PC-3 (cell line): ENCODE measurements around the gene FAXDC2. TPM values are rescaled to one million over a fixed set of nuclear protein-coding genes. Genes with fewer than 3 reads are reported as not detected.
"Not testable (repeated sequence)": the region's sequence is repeated elsewhere in the genome, so short reads cannot be mapped to it uniquely, and the experiment has no call there.

Source experiments
- ATAC-seq: fragments of 200-7000 bp; cut with Tn5 transposase; 2 replicates; pipeline ENCODE4 v1.9.1; 2020; ENCODE audit warnings: mild to moderate bottlenecking, moderate library complexity
- BruUV-seq: library from RNA; stranded (reverse); fragments of 400-500 nt; replicated peaks from 2 replicates; lab custom pipeline; 2021; lab: Mats Ljungman, UMichigan
- CTCF ChIA-PET: fragments of 300-600 bp; sonication (Branson Sonifier 250); formaldehyde crosslinking; loops from one replicate; lab custom pipeline; 2022; ENCODE audit warnings: antibody characterized with exemption; lab: Charles Lee
- POLR2A ChIA-PET: fragments of 300-600 bp; sonication (Branson Sonifier 250); formaldehyde crosslinking; loops from one replicate; lab custom pipeline; 2022; ENCODE audit warnings: antibody characterized with exemption; ENCODE audit not compliant: unreplicated experiment; lab: Charles Lee
- DNase-seq: peaks from one replicate; pipeline ENCODE4 v3.0.0-alpha.2; 2015
- H2AFZ ChIP-seq: fragments of 300-600 bp; sonication (generic); 2 replicates; pipeline ENCODE4 v1.6.0; 2016; ENCODE audit warnings: antibody characterized with exemption, low read length
- H3F3A ChIP-seq: fragments of 300-600 bp; sonication (generic); one replicate; pipeline ENCODE4 v1.6.0; 2017; ENCODE audit warnings: antibody characterized with exemption, low read length, control low read depth, mild to moderate bottlenecking; ENCODE audit not compliant: unreplicated experiment
- H3K27ac ChIP-seq: fragments of 300-600 bp; sonication (generic); 2 replicates; pipeline ENCODE4 v1.5.1; 2016; ENCODE audit warnings: mild to moderate bottlenecking, low read length
- H3K27me3 ChIP-seq: fragments of 300-600 bp; sonication (generic); 2 replicates; pipeline ENCODE4 v1.6.1; 2016; ENCODE audit warnings: low read length, mixed read lengths
- H3K36me3 ChIP-seq: fragments of 300-600 bp; sonication (generic); 2 replicates; pipeline ENCODE4 v1.6.1; 2016; ENCODE audit warnings: low read depth, mixed run types, low read length, mixed read lengths
- H3K4me1 ChIP-seq: fragments of 300-600 bp; sonication (generic); 2 replicates; pipeline ENCODE4 v1.5.1; 2016; ENCODE audit warnings: low read length; ENCODE audit not compliant: insufficient read depth
- H3K4me2 ChIP-seq: fragments of 300-600 bp; sonication (generic); 2 replicates; pipeline ENCODE4 v1.6.0; 2016; ENCODE audit warnings: low read length
- H3K4me3 ChIP-seq: fragments of 300-600 bp; sonication (generic); 2 replicates; pipeline ENCODE4 v1.5.1; 2016; ENCODE audit warnings: mild to moderate bottlenecking, low read length, mixed read lengths
- H3K79me2 ChIP-seq: fragments of 300-600 bp; sonication (generic); 2 replicates; pipeline ENCODE4 v1.6.1; 2017; ENCODE audit warnings: low read length, mixed read lengths
- H3K9ac ChIP-seq: fragments of 300-600 bp; sonication (generic); 2 replicates; pipeline ENCODE4 v1.6.0; 2016; ENCODE audit warnings: mild to moderate bottlenecking, low read length
- H3K9me2 ChIP-seq: fragments of 300-600 bp; sonication (generic); replicated peaks from 2 replicates; pipeline ENCODE4 v1.6.1; 2016; ENCODE audit warnings: mixed run types, low read length, mixed read lengths
- H3K9me3 ChIP-seq: fragments of 300-600 bp; sonication (generic); 2 replicates; pipeline ENCODE4 v1.6.1; 2016; ENCODE audit warnings: low read length, mixed read lengths
- H4K20me1 ChIP-seq: fragments of 300-600 bp; sonication (generic); 2 replicates; pipeline ENCODE4 v1.6.1; 2016; ENCODE audit warnings: low read length, mixed read lengths
- CTCF ChIP-seq: fragments of 300-600 bp; sonication (generic); conservative IDR thresholded peaks from 2 replicates; pipeline ENCODE4 v1.5.1; 2017; ENCODE audit warnings: antibody characterized with exemption, low read depth, mild to moderate bottlenecking, low read length
- EZH2 ChIP-seq: fragments of 300-600 bp; sonication (generic); IDR thresholded peaks from one replicate; pipeline ENCODE4 v1.6.1; 2017; ENCODE audit warnings: antibody characterized with exemption, mild to moderate bottlenecking, low read length; ENCODE audit not compliant: unreplicated experiment
- EZH2phosphoT487 ChIP-seq: fragments of 300-600 bp; sonication (generic); IDR thresholded peaks from 2 replicates; pipeline ENCODE4 v1.6.1; 2018; ENCODE audit warnings: mild to moderate bottlenecking, antibody characterized with exemption, low read length, borderline replicate concordance
- intact Hi-C: fragments of 100-400 bp; cut with micrococcal nuclease; formaldehyde crosslinking; loops from 2 replicates; pipeline ENCODE4 v1.9.0; 2023
- total RNA-seq: library from RNA; depleted of rRNA; stranded (reverse); fragments of >200 nt; gene quantifications from 2 replicates; pipeline ENCODE4 v1.2.3, GENCODE V29; 2014

The FAXDC2 gene
- total RNA-seq, 1 experiment from 2014 or later, result not detected

- BruUV-seq, result no TSS peak
- CTCF ChIA-PET, result no interaction called here
Observed at GRCh38 chr5:154823605-154824004, 26.8 kb downstream of the FAXDC2 start.

GRCh38 chr5:154822896-154823295 lies 27.5 kb downstream of the FAXDC2 start:
- CTCF ChIA-PET, H3K79me2 ChIP-seq, H3K27me3 ChIP-seq, H3F3A ChIP-seq, DNase-seq, ATAC-seq, H3K9me2 ChIP-seq, H3K4me1 ChIP-seq, BruUV-seq, H3K36me3 ChIP-seq, H3K9ac ChIP-seq, H2AFZ ChIP-seq, H3K27ac ChIP-seq, intact Hi-C loops, H4K20me1 ChIP-seq, H3K4me2 ChIP-seq, H3K4me3 ChIP-seq, POLR2A ChIA-PET, H3K9me3 ChIP-seq: not testable (repeated sequence)

More at GRCh38 chr5:154823605-154824004, 26.8 kb downstream of the FAXDC2 start:
- Histone ChIP-seq H3K36me3 (peaks cover 1% of the 10 kb centered on the region; the same call in 1 of the 2 replicates), H2AFZ (no peak overlapping the region), H3K27me3 (no peaks in the 10 kb centered on the region), H4K20me1 (no peaks in the 10 kb centered on the region), H3K9me2 (no peaks in the 10 kb centered on the region), H3K27ac (no peak overlapping the region), H3K4me1 (peaks cover 5% of the 10 kb centered on the region; the same call in 1 of the 2 replicates), H3K4me3 (no peak overlapping the region), H3K9me3 (no peaks in the 10 kb centered on the region), H3F3A (no peaks in the 10 kb centered on the region), H3K9ac (no peak overlapping the region), H3K79me2 (no peaks in the 10 kb centered on the region), H3K4me2 (no peak overlapping the region)
- no peak for ATAC-seq
- intact Hi-C loops, result no loop called here
- POLR2A ChIA-PET, result no interaction called here
- no peak for TF ChIP-seq CTCF
- no peak for TF ChIP-seq EZH2
- TF ChIP-seq EZH2phosphoT487, result no peak
- DNase-seq, result no peak

GRCh38 chr5:154820383-154820782 lies 30.0 kb downstream of the FAXDC2 start:
- POLR2A ChIA-PET, result interaction anchor here (0.5 kb wide), 1 partner anchor 38 kb away, joined by 3 read pairs; the partner anchor contains the start of gene CNOT8
- DNase-seq (no peak), ATAC-seq (no peak)
- no peaks in the 10 kb centered on the region for H4K20me1 ChIP-seq
- no peaks in the 10 kb centered on the region for H3K79me2 ChIP-seq
- no peak overlapping the region for H3K27ac ChIP-seq
- H3K27me3 ChIP-seq, result no peaks in the 10 kb centered on the region
- no peaks in the 10 kb centered on the region for H3K9me2 ChIP-seq
- no TSS peak for BruUV-seq
- H3F3A ChIP-seq, result no peaks in the 10 kb centered on the region
- no peak overlapping the region for H3K4me2 ChIP-seq
- CTCF ChIA-PET, result no interaction called here
- H2AFZ ChIP-seq, result no peak overlapping the region
- H3K9me3 ChIP-seq, result no peaks in the 10 kb centered on the region
- H3K4me1 ChIP-seq, result no peaks in the 10 kb centered on the region
- TF ChIP-seq EZH2 (no peak), CTCF (no peak), EZH2phosphoT487 (no peak)
- intact Hi-C loops, result no loop called here
- no peak overlapping the region for H3K4me3 ChIP-seq
- H3K36me3 ChIP-seq, result peaks cover 12% of the 10 kb centered on the region; the same call in 1 of the 2 replicates
- no peak overlapping the region for H3K9ac ChIP-seq
